Ramos (cell line): ENCODE measurements around the gene SLC16A14.
"Not testable (repeated sequence)": the region's sequence is repeated elsewhere in the genome, so short reads cannot be mapped to it uniquely, and the experiment has no call there.

Experiments
- in situ Hi-C: fragments of 300-500 bp; cut with MboI; formaldehyde crosslinking; loops from one replicate; pipeline ENCODE4 v1.14.3; 2022; ENCODE audit warnings: low sequenced_read_pairs; ENCODE audit not compliant: unreplicated experiment

SLC16A14 gene

GRCh38 chr2:230068651-230069055, at the start of gene SLC16A14:
SLC16A14 (minus strand) TSS chr2:230068924; CDS start chr2:230059352, 9,572 bp downstream.
- in situ Hi-C loops: no loop called here

- in situ Hi-C loops: no loop called here
Observed at GRCh38 chr2:230106771-230107170, 38.0 kb upstream of the SLC16A14 start.

- in situ Hi-C loops: not testable (repeated sequence)
Observed at GRCh38 chr2:230101967-230102366, 33.2 kb upstream of the SLC16A14 start.

GRCh38 chr2:230097841-230098240, 29.1 kb upstream of the SLC16A14 start:
- in situ Hi-C loops: no loop called here

GRCh38 chr2:230097424-230097823, 28.7 kb upstream of the SLC16A14 start:
- in situ Hi-C loops: no loop called here

- in situ Hi-C loops: no loop called here
Observed at GRCh38 chr2:230090967-230091366, 22.2 kb upstream of the SLC16A14 start.

- in situ Hi-C loops: no loop called here
Observed at GRCh38 chr2:230085201-230085600, 16.5 kb upstream of the SLC16A14 start.

GRCh38 chr2:230077851-230078547, 9.3 kb upstream of the SLC16A14 start:
- in situ Hi-C loops: no loop called here

GRCh38 chr2:230076819-230077218, 8.1 kb upstream of the SLC16A14 start:
- in situ Hi-C loops: no loop called here

GRCh38 chr2:230075988-230076631, 7.4 kb upstream of the SLC16A14 start:
- in situ Hi-C loops: no loop called here

- in situ Hi-C loops: no loop called here
Observed at GRCh38 chr2:230071421-230071820, 2.7 kb upstream of the SLC16A14 start.

- in situ Hi-C loops: no loop called here
Observed at GRCh38 chr2:230069402-230069801, 678 bp upstream of the SLC16A14 start.

- in situ Hi-C loops: no loop called here
Observed at GRCh38 chr2:230068016-230068650, 591 bp downstream of the SLC16A14 start.

- in situ Hi-C loops: no loop called here
Observed at GRCh38 chr2:230060672-230061293, 7.9 kb downstream of the SLC16A14 start.

- in situ Hi-C loops: no loop called here
Observed at GRCh38 chr2:230053753-230054478, 14.8 kb downstream of the SLC16A14 start.

GRCh38 chr2:230052299-230052698, 16.4 kb downstream of the SLC16A14 start:
- in situ Hi-C loops: no loop called here

- in situ Hi-C loops: no loop called here
Observed at GRCh38 chr2:230050136-230050535, 18.6 kb downstream of the SLC16A14 start.

- in situ Hi-C loops: no loop called here
Observed at GRCh38 chr2:230048010-230048671, 20.6 kb downstream of the SLC16A14 start.

- in situ Hi-C loops: no loop called here
Observed at GRCh38 chr2:230046491-230046890, 22.2 kb downstream of the SLC16A14 start.

GRCh38 chr2:230043461-230043860, 25.3 kb downstream of the SLC16A14 start:
- in situ Hi-C loops: no loop called here
